GM04503 (cell line): ENCODE results near the gene FATE1.

Experiments
- DNase-seq: peaks from one replicate; pipeline ENCODE4 v3.0.0-alpha.2; 2012; ENCODE audit warnings: low read depth

Gene FATE1

DNA sequence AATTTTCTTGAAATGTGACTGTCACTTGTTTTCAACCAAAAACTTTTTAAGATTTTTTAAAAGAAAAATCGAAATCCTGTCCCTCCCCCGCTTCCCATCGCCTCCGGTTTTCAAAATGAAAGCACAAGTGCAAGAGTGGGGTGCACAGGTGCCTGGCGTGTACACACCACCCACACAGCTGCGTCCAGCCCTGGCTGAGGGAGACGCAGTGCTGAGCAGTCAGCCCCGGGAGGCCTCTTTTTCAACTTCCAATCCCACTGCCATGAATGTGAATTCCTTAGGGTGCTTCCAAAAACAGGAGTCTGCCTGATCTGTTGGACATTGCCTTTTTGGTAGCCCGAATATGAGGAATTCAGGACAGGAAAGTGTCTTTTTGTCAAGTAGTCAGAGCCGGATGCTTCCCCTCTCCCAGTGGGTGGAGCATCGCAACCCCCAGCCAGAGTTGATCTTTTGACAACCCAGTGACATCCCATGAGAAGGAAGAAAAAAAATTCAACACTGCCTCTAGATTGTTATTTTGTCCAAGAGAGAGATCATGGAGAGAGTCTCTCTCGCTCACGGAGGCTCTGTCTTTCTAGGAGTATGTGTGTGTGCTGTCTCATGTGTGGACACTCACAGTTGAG is 11.7 kb upstream of the FATE1 start:
- DNase-seq, result no peak

DNA sequence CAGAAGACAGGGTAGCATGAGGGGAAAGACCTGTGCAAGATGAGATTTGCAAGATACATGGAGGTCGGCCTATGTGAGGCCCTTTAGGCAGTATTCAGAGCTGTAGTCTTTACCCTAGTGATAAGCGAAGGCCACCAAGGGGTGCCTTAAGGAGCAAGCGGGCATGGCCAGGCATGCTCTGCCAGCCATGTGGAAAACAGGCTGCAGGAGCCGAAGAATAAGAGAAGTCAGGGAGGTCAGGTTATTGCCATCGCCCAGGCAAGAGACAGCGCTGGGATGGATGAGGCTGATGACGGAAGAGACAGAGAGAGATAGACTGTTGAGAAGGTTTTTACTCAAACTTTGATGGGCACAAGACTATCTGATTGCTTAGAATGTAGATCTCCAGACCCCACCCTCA is 7.0 kb upstream of the FATE1 start:
- no peak for DNase-seq

DNA sequence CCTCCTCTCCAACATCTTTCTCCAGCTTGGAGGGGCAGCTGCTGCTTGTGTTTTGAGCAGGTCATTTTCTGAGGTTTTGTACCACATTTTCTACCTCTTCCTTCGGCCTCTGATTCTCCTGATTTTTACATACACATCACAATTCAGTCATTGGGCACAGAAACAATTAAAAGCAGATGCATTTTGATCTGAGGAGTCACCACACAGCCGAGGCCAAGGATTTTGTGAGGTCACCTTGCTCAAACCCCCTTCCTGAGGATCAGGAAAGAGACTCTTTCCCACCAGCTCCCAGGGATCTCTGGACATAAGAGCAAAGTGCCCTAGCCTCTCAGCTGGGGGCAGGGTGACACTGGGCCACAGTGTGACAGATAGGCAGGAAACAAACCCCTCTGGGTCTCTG is 5.4 kb upstream of the FATE1 start:
- no peak for DNase-seq

DNA sequence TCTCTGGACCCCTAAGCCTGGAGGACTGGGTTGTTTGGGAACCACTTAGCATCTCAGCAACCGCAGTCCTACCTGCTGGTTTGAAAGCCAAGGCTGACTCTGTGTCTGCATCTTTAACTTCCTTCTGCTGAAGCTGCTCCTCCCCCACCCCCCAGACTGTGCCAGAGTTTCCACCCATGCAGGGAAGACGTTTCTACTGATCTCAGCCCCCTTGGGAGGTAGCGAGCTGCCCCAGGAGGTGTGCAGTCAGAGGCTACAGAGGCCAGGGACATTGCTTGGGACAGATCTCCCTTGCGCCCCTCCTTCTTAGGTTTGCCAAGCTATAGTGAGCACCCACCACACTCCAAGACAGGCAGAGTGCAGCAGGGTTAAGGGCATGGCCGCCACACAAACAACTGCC is 4.7 kb upstream of the FATE1 start:
- no peak for DNase-seq

DNA sequence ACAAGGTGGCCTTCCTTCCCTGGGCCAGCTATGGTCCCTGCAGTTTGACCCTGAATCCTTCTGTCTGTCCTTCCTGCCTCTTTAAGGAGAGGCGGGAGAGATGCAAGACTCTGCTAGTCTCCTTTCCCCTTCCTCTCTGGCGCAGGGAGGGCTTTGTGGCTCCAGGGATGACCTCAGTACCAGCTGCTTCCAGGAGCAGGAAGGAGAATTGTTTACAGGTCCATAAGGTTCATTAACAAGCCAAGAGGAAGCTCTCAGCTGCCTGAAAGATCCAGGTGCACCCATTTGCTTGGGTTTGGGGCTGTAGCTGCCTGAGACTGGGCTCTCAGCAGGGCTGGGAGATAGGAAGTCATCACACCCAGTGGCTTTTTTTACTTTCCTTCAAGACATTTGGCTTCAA is 4.0 kb upstream of the FATE1 start:
- no peak for DNase-seq

DNA sequence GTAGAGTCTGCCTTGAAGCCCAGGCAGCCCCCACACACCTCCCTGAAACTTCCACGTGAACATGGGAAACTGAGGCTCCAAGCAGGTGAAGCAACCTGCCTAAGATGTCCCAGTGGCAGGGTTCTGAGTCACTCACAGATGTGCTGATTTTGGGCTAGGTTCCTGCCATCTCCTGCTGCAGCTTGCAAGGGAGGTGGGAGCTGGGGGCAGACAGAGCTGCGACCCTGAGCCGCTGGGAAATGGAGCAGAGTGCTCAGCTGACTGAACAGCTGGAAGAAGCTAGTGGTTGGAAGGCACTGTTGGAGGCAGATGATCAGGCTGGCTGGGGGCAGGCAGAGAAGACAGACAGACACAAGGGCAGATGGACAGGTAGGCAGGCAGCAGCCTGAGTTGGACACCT is 3.6 kb upstream of the FATE1 start:
- no peak for DNase-seq

DNA sequence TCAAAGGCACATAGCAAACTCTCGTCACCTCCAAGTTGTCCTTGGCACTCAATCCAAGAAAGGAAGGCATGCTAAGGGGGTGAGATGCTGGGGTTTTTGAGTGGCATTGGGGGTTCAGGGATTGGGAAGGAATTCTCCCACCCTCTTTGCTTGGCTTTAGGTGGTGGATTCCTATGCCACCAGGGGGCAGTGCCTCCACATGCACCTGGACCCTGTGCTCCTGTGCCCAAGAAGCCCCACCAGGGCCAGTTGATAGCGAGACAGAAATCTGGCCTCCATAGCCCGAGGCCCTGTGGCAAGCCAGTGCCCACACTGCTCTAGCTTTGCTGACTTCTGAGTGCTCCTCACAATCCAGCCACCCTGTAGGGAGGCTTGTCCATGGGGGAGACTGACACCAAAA is 2.0 kb upstream of the FATE1 start:
- no peak for DNase-seq

DNA sequence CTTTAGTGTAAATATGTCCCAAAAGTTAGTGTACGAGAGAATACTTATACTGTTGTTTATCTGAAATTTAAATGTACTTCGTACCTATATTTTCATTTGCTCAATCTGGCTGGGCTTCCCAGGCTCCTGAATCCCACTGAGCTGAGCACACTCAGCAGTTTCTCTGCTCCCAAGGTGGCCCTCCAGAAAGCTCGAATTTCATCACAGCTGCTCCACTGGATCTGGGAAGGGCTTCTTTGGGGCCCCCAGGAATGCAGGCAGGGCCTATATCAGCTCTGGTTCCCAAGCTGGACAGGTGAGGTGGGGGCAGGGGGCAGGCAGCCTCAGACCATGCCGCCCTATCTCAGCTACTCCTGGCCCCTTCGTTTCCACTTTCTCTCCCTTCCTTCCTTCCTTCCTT is 1.5 kb upstream of the FATE1 start:
- DNase-seq, result no peak

DNA sequence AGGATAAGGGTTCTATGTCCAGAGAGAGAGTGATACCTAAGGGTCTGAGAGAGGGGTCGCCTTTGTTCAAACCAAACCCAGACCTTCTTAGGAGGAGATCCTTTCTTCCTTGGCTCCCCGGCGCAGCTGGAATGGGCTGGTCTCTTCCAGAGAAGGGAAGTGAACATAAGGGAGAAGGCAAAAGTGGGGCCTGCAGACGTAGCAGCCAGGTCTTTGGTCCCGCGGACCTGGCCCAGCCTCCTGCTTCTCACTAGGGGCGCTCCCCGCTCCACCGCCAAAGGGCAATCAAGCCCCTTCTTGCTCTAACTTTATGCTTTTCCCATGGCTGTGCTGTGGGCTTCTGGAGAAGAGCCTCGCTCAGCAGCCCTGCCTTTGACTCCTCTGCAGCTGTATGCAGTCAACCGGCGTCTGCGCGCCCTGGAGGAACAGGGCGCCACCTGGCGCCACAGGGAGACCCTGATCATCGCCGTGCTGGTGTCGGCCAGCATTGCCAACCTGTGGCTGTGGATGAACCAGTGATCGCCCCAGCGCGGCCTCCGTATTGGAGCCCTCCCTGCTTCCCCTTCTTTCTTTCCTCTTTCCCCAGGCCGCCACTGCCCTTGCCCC is 6.5 kb downstream of the FATE1 start:
- no peak for DNase-seq

DNA sequence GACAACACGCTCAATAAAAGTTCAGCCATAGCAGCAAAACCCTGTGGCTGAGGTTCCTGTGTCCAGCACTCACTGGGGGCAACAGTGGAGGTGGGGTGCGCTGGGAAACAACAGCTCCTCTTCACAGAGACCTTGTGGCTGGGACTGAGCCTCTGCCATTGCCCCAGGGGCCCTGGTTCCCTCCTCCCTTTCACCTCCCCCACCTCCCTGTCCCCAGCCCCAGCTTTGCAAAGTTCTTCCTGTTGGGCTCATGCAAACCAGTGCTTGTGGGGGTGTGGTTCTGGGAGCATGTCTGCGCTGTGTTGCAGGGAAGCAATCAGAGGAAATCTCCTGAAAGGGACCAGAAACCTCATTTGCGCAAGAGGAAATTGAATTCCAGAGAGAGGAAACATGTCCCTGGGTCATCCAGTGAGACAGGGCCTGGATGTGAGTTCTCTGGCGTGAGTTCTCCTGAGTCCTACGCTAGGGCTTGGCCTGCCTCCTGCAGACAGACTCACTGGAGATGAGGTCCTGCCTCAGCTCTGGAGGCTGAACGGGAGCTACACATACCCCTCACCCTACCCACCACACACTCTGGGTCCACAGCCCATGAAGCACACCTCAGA is 7.4 kb downstream of the FATE1 start:
- no peak for DNase-seq

DNA sequence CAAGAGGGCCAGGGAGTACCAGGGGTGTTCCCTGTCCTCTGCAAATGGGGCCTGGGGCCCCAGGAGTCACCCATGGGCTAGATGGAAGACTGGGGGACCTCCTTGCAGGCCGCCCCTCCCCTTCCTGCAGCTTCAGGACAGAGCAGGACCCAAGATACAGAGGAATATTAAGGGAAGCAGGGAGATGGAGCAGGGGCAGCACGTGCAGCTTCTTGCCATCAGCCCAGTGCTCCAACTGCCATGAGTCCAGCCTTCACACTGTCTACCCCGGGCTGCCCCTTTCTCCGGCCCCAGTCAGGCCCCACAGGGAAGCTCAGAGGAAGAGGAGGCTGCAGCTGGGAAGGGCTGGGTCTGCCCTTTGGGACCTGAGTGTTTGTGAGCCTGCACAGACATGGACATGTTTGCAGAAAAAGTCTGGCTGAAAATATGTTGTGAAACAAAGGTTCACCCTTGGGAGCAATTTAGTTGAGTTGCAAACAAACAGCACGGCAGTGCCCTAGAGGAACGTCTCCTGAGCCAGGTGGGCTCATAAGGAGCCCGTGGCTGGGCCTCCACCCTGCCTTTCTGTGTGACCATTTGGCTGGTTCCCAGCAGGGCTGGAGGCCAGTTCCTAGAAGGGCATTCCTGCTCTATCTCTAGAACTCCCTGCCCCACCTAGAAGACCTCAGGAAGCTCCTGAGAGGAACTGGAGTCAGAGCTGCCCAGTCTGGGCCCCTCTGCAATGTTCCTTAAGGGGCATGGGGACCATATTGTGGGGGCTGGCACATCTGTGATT is 8.9 kb downstream of the FATE1 start:
- no peak for DNase-seq

DNA sequence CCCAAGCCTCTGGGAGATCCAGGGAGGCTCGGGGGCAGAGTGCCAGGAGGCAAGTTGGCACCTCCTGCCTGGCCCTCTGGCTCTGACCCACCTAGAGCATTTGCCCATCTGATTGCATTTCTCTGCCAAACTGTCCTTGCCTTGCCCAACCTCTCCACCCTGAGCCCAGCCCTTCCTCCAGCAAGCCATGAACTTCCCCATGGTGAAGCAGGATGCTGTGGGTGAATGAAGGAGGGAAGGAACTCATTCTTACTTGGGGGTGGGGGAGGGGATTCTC is 9.4 kb downstream of the FATE1 start:
- DNase-seq, result no peak

DNA sequence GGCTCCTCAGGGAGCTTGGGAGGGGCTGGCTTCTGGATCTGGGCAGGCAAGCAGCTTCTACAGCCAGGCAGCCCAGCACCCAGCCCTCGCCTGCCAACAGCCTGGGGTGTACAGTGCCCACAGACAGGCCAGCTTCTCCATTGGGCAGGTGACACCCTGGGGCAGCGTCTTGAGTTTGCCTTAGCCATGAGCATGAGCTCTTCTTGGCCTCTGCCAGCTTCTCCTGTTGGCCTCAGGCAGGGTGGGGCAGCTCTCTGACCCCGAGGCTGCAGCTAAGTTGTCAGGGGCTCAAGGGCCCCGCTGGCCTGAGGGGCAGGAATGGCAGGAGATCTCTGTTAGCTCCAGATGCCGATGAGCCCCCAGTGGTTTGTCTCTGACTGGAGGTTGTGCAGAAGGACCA is 10.9 kb downstream of the FATE1 start:
- DNase-seq, result no peak

DNA sequence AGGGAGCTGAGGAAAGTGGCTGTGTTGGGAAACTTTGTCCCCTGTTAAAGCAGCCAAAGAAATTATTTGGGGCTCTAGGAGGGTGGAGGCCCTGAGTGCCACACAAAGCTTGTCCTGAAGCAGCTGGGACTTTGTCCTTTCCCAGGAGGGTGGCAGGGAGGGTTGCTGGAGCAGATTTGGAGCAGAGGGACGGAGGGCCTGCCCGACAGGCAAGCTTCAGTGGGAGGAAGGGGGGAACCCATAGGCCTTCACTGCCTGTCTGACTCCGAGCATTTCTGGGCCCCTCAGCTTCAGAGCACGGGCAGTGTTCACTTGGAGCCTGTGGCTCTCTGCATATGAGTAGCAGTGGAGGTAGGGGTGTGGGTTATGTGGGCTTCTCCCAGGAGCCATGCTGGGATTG is 11.5 kb downstream of the FATE1 start:
- DNase-seq, result no peak

DNA sequence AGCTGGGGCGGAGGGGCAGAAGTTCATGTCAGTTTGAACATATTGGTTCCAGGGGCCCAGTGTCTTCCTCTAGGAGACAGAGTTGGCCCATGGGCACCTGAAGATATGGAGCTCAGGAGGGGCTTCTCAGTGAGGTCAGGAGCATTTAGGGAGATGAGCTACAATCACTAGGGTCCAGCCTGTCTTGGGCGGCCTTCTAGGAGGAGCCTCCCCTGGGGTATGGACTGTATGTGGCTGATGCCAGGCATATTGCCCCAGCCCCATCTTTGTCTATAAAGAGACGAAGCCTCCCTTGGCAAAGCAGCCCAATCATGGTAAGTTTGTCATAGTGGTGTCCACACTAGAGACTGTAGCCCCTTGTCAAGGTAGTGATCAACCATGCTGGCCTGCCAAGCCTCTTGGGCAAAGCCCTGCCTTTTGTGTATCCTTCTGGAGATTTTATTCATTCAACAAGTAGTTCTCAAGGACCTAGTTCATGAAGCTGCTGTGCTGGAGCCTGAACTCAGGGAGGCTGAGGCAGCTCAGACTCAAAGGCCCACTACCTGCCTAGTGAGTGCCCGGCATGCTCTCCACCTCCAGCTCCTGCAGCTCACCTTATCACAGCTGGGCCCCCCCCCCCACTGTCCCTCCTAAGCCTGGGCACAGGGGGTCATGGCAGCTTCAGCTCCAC is 13.4 kb downstream of the FATE1 start:
- no peak for DNase-seq

DNA sequence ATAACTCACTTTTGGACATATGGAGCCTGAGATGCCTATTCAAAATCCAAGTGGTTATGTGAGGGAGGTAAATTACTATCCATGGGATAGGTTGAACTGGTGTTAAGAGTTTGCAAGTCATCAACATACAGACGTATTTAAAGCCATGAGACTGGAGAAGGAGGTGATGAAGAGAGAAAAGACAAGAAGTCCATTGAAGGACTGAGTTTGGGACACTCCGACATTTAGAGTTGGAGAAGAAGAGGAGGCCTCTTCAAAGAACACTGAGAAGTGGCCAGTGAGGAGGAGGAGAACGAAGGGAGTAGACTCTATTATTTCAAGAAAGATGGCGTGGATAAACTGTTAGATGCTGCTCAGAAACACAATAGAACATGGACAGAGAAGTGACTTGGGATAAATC is 18.6 kb downstream of the FATE1 start, which contains the start of gene CNGA2:
CNGA2 (plus strand) TSS at position 301 of the 400 bp plus-strand sequence. CDS start 3,738 bp downstream, outside the sequence.
- no peak for DNase-seq

DNA sequence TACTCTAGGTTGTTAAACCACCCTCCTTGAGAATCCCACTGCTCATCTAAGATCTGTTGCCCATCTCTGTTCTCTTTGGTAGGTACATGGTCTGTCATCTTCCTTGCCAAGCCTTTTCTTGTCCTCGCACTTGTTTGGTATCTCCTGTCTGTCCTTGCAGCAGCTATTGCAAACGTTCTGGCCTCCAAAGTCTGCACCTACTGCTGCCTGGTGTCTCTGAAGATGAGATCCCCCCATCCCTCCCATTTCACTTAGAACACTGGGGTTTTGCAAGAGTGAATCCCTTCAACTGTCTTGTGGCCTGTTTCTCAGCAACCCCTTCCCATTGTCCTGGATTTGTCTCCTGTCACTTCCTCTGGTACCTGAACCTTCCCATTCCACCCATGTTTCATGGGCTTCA is 19.4 kb downstream of the FATE1 start:
- no peak for DNase-seq

DNA sequence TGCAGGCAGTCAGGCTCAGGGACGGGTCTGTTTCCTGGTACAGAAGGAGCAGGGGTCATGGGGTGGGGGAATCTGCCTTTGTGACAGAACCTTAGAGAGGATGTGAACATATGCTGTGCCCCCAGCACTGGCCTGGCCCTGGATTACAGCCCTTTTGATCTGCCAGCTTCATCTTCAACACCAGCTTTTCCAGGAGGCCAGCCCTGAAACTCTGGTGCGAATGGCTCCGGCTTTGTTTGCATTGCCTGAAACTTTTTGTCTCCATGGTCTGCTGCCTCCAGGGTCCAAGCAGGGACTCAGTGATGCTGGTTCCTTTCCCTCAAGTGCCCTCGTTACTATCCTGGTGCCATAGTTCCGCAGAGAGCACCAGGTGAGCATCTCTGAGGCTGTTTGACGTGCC is 20.9 kb downstream of the FATE1 start:
- DNase-seq, result no peak

DNA sequence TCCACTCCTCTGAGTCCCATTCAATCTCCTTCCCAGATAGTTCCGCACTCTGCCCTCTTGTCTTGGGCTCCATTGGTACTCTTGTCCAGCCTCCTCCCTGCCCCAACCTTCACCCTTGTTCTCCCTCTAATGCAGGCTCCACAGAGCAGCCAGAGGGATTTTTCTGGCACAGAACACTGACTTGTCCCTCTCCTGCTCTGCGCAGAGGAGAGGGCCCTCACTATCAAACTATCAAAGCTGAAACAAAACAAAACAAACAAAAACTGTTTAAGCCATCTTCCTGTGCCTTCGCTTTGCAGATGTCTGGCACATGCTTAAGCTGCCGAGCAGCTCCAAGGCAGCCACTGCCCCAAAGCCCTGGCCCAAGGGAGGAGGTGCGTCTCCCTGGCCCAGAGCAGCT is 21.7 kb downstream of the FATE1 start:
- DNase-seq, result no peak

DNA sequence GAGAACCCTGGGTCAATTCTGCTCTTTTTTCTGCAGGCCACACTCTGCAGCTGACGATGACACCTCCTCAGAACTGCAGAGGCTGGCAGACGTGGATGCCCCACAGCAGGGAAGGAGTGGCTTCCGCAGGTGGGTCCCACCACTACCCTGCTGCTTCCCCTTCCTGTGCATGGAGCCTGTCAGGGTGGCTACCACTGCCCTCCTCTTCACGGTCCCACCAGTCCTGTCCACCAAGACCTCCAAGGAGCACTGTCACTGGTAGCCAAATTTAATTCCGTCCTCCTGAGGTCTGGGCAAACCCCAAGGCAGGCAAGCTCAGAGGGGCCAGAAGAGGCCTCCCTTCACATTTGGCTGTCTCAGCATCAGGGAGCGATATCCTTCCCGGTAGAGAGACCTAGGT is 22.9 kb downstream of the FATE1 start:
- no peak for DNase-seq

DNA sequence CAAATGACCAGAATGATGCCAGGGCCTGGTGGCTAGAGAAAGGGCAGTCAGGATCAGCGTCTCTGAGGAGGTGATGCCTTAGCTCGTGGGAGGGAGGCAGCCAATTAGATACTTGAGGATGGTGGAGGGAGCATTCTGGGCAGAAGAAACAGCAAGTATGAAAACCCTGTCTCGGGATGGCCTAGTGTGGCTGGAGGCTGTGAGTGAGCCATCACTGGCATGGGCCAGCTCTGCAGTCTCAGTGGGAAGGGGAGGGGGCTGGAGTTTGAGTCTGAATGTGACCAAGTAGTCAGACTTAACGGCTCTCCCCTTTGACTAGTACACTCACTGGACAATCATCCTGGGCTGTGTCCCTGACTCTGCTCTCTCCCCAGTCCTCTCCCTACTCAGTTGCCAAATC is 25.8 kb downstream of the FATE1 start:
- no peak for DNase-seq

DNA sequence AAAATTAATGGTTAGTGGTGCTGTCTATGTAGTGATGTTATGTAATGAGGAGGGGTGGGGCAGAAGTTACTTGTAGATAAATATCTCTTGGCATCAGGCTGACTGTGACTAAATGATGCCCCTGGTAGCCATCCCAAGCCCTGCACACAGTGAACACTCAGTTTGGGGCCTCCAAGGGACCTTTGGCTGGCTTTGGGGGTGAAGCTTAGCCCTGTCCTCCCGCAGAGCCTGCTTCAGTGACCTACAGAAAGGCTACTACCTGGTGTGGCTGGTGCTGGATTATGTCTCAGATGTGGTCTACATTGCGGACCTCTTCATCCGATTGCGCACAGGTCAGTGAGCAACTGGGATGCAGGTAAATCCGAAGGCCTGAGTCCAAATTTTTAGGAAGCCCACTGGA is 26.5 kb downstream of the FATE1 start:
- no peak for DNase-seq
